ENCODE measurements around the gene RCVRN. TPM values are rescaled to one million over a fixed set of nuclear protein-coding genes. Genes with fewer than 3 reads are reported as not detected.
A peak's percentile ranks its signal among the peaks of the same experiment; 100 is the strongest.

The RCVRN gene
- total RNA-seq, 1 experiment from 2014 or later = not detected

DNA sequence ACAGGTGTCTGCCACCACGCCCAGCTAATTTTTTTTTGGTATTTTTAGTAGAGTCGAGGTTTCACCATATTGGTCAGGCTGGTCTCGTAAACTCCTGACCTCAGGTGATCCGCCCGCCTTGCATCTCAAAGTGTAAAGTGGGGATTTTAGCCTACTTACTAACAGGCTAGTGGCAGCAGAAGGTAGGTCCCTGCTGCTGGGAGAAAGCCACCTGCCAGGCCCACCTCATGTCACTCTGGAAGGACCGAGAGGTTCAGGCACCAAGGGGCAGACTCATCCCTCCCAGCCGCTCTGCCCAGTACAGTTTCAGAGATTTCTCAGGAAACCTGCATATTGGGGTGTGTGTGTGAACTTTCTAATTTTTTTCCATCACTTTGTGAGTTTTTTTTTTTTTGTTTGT, 2.1 kb upstream of the RCVRN start:
- no TSS peak for BruUV-seq (replicated peaks)
- Mint-ChIP-seq H3K4me1 (ENCODE audit: insufficient read depth, unreplicated experiment) (no peaks in the 10 kb centered on the region), H3K4me3 (ENCODE audit: unreplicated experiment) (no peak overlapping the region), H3K27ac (ENCODE audit: low read depth, unreplicated experiment) (no peak overlapping the region), H3K27me3 (ENCODE audit: insufficient read depth, unreplicated experiment) (no peaks in the 10 kb centered on the region), H3K9me3 (ENCODE audit: unreplicated experiment) (peaks cover 9% of the 10 kb centered on the region), H3K36me3 (ENCODE audit: insufficient read depth, unreplicated experiment) (no peaks in the 10 kb centered on the region)
- TF ChIP-seq, protein P1, sequence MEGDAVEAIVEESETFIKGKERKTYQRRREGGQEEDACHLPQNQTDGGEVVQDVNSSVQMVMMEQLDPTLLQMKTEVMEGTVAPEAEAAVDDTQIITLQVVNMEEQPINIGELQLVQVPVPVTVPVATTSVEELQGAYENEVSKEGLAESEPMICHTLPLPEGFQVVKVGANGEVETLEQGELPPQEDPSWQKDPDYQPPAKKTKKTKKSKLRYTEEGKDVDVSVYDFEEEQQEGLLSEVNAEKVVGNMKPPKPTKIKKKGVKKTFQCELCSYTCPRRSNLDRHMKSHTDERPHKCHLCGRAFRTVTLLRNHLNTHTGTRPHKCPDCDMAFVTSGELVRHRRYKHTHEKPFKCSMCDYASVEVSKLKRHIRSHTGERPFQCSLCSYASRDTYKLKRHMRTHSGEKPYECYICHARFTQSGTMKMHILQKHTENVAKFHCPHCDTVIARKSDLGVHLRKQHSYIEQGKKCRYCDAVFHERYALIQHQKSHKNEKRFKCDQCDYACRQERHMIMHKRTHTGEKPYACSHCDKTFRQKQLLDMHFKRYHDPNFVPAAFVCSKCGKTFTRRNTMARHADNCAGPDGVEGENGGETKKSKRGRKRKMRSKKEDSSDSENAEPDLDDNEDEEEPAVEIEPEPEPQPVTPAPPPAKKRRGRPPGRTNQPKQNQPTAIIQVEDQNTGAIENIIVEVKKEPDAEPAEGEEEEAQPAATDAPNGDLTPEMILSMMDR (IDR thresholded peaks at IDR 0.05; ENCODE audit: unreplicated experiment) = no peak
- no peak for DNase-seq (ENCODE audit: unreplicated experiment)
- ChIA-PET CTCF (interaction anchor here (0.7 to 1.4 kb wide), 2 partner anchors 126 to 328 kb away, joined by 3 to 4 read pairs; no protein-coding TSS in a partner anchor), POLR2A (no interaction called here)
- intact Hi-C loops (cut with micrococcal nuclease) = no loop called here

DNA sequence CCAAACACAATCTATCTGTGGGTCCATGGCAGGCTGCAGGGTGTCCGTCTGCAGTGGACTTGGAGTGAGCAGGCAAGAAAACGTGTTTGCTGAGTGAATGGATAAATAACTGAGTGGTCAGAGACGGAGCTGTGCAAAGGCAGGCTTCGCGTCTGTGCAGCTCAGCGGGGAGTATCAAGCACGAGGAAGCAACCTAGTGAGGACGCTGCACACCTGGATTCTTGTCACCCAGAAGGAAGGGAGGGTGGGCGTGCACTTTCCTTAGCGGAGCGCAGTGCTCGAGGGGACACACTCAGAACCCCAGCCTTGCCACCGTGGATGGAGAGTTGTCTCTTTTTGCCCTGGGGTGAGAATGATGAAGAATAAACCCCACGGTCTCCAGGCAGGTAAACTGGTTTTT, 1.5 kb upstream of the RCVRN start:
- no peak for DNase-seq (ENCODE audit: unreplicated experiment)
- Mint-ChIP-seq H3K27me3 (ENCODE audit: insufficient read depth, unreplicated experiment) (no peaks in the 10 kb centered on the region), H3K27ac (ENCODE audit: low read depth, unreplicated experiment) (no peak overlapping the region), H3K36me3 (ENCODE audit: insufficient read depth, unreplicated experiment) (no peaks in the 10 kb centered on the region), H3K4me1 (ENCODE audit: insufficient read depth, unreplicated experiment) (no peaks in the 10 kb centered on the region), H3K9me3 (ENCODE audit: unreplicated experiment) (peaks cover 9% of the 10 kb centered on the region), H3K4me3 (ENCODE audit: unreplicated experiment) (no peak overlapping the region)
- CTCF ChIA-PET = interaction anchor here (0.7 to 1.4 kb wide), 2 partner anchors 126 to 328 kb away, joined by 3 to 4 read pairs; no protein-coding TSS in a partner anchor
- POLR2A ChIA-PET = no interaction called here
- no TSS peak for BruUV-seq (replicated peaks)
- TF ChIP-seq, protein P1 (IDR thresholded peaks at IDR 0.05; ENCODE audit: unreplicated experiment) = no peak
- intact Hi-C loops (cut with micrococcal nuclease) = no loop called here

DNA sequence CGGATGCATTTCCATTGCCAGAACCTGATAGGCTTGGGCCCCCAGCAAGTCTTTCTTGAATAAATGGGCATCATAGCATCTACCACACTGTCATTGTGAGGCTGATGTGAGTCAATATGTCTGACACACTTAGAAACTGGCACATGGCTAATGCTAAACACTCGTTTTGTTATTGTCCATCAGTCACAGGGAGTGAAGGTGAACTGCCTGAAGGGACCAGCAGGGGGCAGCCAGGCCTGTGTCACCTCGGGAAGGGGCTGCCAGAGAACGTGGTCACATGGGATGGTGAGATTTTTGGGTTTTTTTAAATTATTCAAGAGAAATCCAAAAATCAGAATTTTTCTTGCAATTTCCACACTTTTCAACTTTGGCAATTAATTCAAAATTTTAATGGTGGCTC, 831 bp upstream of the RCVRN start:
- ChIA-PET CTCF (no interaction called here), POLR2A (no interaction called here)
- no peaks in the 10 kb centered on the region for H3K4me1 Mint-ChIP-seq (ENCODE audit: insufficient read depth, unreplicated experiment)

DNA sequence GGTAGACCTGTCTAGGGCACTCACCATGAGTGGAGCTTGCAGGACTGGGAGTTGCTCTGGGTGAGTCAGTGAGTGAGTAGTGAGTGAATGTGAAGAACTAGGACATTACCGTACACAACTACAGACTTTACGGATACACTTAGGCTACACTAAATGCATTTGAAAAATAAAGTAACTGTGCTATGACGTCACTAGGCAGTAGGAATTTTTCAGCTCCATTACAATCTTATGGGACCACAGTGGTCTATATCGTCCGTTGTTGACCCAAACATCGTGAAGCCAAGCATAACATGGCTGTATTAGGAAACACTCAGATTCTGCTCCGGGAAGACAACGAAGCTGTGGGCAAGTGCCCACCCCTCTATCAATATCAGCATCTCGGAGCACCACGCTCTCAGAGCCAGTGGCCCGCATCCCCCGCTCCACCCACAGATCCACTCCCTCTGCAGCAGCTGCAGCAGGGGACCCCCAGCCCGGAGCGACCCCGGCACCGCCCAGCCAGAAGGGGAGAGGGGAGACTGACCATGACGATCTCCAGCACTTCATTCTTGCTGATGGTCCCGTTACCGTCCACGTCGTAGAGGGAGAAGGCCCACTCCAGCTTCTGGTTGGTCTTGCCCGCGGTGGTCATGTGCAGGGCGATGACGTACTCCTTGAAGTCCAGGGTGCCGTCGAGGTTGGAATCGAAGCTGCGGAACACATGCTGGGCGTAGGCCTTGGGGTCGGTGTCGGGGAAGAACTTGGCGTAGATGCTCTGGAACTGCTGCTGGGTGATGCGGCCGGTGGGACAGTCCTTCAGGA, 594 bp downstream of the RCVRN start:
- no TSS peak for BruUV-seq (replicated peaks)
- Mint-ChIP-seq H3K4me1 (ENCODE audit: insufficient read depth, unreplicated experiment) (no peaks in the 10 kb centered on the region), H3K9me3 (ENCODE audit: unreplicated experiment) (peaks cover 6% of the 10 kb centered on the region), H3K27me3 (ENCODE audit: insufficient read depth, unreplicated experiment) (no peaks in the 10 kb centered on the region), H3K36me3 (ENCODE audit: insufficient read depth, unreplicated experiment) (no peaks in the 10 kb centered on the region), H3K4me3 (ENCODE audit: unreplicated experiment) (no peak overlapping the region), H3K27ac (ENCODE audit: low read depth, unreplicated experiment) (no peak overlapping the region)
- ChIA-PET POLR2A (no interaction called here), CTCF (interaction anchor here (0.6 to 1.1 kb wide), 2 partner anchors 14 to 275 kb away, joined by 3 read pairs; no protein-coding TSS in a partner anchor)
- intact Hi-C loops (cut with micrococcal nuclease) = no loop called here
- DNase-seq (ENCODE audit: unreplicated experiment) = no peak
- TF ChIP-seq, protein P1 (IDR thresholded peaks at IDR 0.05; ENCODE audit: unreplicated experiment) = no peak

More for the DNA sequence above, 831 bp upstream of the RCVRN start:
- intact Hi-C loops (cut with micrococcal nuclease) = no loop called here
- no peak overlapping the region for H3K4me3 Mint-ChIP-seq (ENCODE audit: unreplicated experiment)
- H3K27me3 Mint-ChIP-seq (ENCODE audit: insufficient read depth, unreplicated experiment) = no peaks in the 10 kb centered on the region
- H3K27ac Mint-ChIP-seq (ENCODE audit: low read depth, unreplicated experiment) = no peak overlapping the region
- BruUV-seq (replicated peaks) = no TSS peak
- DNase-seq (ENCODE audit: unreplicated experiment) = peak; percentile 30
- H3K36me3 Mint-ChIP-seq (ENCODE audit: insufficient read depth, unreplicated experiment) = no peaks in the 10 kb centered on the region
- TF ChIP-seq, protein P1 (IDR thresholded peaks at IDR 0.05; ENCODE audit: unreplicated experiment) = peak; percentile 34
- peaks cover 9% of the 10 kb centered on the region for H3K9me3 Mint-ChIP-seq (ENCODE audit: unreplicated experiment)
